C4-2B (cell line): ENCODE data around the gene TTC12.

Experiments used
- ZFX ChIP-seq: fragments of 450-650 bp; IDR thresholded peaks from 2 replicates; pipeline ENCODE4 v1.6.1; 2017
- TF ChIP-seq, protein P1 (sequence below): fragments of 450-650 bp; conservative IDR thresholded peaks from 2 replicates; pipeline ENCODE4 v1.5.1; 2017; ENCODE audit warnings: mild to moderate bottlenecking

DNA sequence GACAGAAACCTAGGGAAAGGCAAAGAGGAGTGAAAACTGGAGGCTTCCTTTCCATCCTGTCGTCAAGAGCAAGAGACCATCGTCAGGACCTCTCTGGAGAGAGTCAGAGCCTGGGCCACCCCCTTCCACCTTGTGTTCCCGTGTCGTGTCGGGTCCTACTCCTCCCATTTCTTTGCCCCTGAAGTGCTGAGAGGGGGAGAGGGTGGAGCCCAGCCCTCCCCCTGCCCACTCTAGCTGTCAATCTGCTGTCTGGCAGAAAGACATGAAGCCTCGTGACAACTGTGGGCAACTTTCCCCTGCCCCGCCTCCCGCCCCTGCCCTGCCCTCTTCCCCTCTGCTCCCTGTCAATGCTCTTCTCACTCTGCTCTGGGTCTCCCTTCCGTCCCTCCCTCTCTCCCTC is 93.8 kb downstream of the TTC12 start:
- TF ChIP-seq, protein P1, sequence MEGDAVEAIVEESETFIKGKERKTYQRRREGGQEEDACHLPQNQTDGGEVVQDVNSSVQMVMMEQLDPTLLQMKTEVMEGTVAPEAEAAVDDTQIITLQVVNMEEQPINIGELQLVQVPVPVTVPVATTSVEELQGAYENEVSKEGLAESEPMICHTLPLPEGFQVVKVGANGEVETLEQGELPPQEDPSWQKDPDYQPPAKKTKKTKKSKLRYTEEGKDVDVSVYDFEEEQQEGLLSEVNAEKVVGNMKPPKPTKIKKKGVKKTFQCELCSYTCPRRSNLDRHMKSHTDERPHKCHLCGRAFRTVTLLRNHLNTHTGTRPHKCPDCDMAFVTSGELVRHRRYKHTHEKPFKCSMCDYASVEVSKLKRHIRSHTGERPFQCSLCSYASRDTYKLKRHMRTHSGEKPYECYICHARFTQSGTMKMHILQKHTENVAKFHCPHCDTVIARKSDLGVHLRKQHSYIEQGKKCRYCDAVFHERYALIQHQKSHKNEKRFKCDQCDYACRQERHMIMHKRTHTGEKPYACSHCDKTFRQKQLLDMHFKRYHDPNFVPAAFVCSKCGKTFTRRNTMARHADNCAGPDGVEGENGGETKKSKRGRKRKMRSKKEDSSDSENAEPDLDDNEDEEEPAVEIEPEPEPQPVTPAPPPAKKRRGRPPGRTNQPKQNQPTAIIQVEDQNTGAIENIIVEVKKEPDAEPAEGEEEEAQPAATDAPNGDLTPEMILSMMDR = no peak
- TF ChIP-seq ZFX = no peak
